Caco-2 (cell line): Measurements from ENCODE around the gene TPD52L1. TPM values are rescaled to one million over a fixed set of nuclear protein-coding genes. Genes with fewer than 3 reads are reported as not detected.

ENCODE experiments used
- BruUV-seq: library from RNA; stranded (reverse); fragments of 400-500 nt; replicated peaks from 2 replicates; lab custom pipeline; 2021; lab: Mats Ljungman, UMichigan
- CTCF ChIA-PET: fragments of 300-600 bp; sonication (Branson Sonifier 250); formaldehyde crosslinking; loops from one replicate; lab custom pipeline; 2022; ENCODE audit warnings: antibody characterized with exemption; lab: Charles Lee
- POLR2A ChIA-PET: fragments of 300-600 bp; sonication (Branson Sonifier 250); formaldehyde crosslinking; loops from one replicate; lab custom pipeline; 2022; ENCODE audit warnings: antibody characterized with exemption; lab: Charles Lee
- DNase-seq, 2 experiments: peaks; one replicate each; pipeline versions ENCODE4 v3.0.0 to v3.0.0-alpha.2; 2020 to 2022
- H3K27me3 ChIP-seq: replicated peaks from 2 replicates; pipeline ENCODE4 v1.6.0; 2011; ENCODE audit warnings: low read length; ENCODE audit not compliant: control insufficient read depth, insufficient read depth
- H3K36me3 ChIP-seq: 2 replicates; pipeline ENCODE4 v1.5.1; 2011; ENCODE audit warnings: low read length; ENCODE audit not compliant: control insufficient read depth, insufficient read depth
- H3K4me1 ChIP-seq: fragments of 250-450 bp; sonication (Bioruptor Pico); 2 replicates; pipeline ENCODE4 v1.5.1; 2020; ENCODE audit warnings: mild to moderate bottlenecking
- H3K4me3 ChIP-seq: 2 replicates; pipeline ENCODE4 v1.5.1; 2011; ENCODE audit warnings: low read depth, mild to moderate bottlenecking, control low read depth, low read length
- H3K9me3 ChIP-seq: fragments of 250-450 bp; sonication (Bioruptor Pico); 2 replicates; pipeline ENCODE4 v1.5.1; 2020; ENCODE audit warnings: mild to moderate bottlenecking, moderate library complexity
- H3K27ac Mint-ChIP-seq: one replicate; pipeline ENCODE4 v1.8.0; 2022; ENCODE audit warnings: mixed read lengths; ENCODE audit not compliant: unreplicated experiment
- H3K27me3 Mint-ChIP-seq: one replicate; pipeline ENCODE4 v1.8.0; 2022; ENCODE audit warnings: mixed read lengths; ENCODE audit not compliant: insufficient read depth, unreplicated experiment
- H3K36me3 Mint-ChIP-seq: one replicate; pipeline ENCODE4 v1.8.0; 2022; ENCODE audit warnings: mild to moderate bottlenecking, mixed read lengths; ENCODE audit not compliant: insufficient read depth, unreplicated experiment
- H3K4me1 Mint-ChIP-seq: one replicate; pipeline ENCODE4 v1.8.0; 2022; ENCODE audit warnings: low read depth, mixed read lengths; ENCODE audit not compliant: unreplicated experiment
- H3K4me3 Mint-ChIP-seq: one replicate; pipeline ENCODE4 v1.8.0; 2022; ENCODE audit warnings: mild to moderate bottlenecking, moderate library complexity, mixed read lengths; ENCODE audit not compliant: unreplicated experiment
- H3K9me3 Mint-ChIP-seq: one replicate; pipeline ENCODE4 v1.8.0; 2022; ENCODE audit warnings: mixed read lengths; ENCODE audit not compliant: unreplicated experiment
- intact Hi-C: fragments of 100-400 bp; cut with micrococcal nuclease; formaldehyde crosslinking; loops from one replicate; pipeline ENCODE4 v1.10.0; 2022; ENCODE audit not compliant: unreplicated experiment
- total RNA-seq: library from RNA; stranded (reverse); gene quantifications from 2 replicates; pipeline ENCODE4 v1.2.3, GENCODE V29; 2022
- TF ChIP-seq, protein P1 (sequence below), 2 experiments: fragments of 200-600 bp in 1 of 2; IDR thresholded peaks; 1 replicate in 1 of 2; 2 replicates in 1 of 2; pipeline versions ENCODE4 v1.5.1 to v1.8.0; 2011 to 2022; ENCODE audit warnings: antibody characterized with exemption in 1 of 2, control low read depth in 1 of 2, inconsistent platforms in 1 of 2, low read depth in 1 of 2, low read length in 1 of 2, mild to moderate bottlenecking in 1 of 2, moderate library complexity in 1 of 2; ENCODE audit not compliant: insufficient read depth in 1 of 2, severe bottlenecking in 1 of 2, unreplicated experiment in 1 of 2

Gene TPD52L1
- total RNA-seq, 1 experiment from 2014 or later, result 83.9 TPM

DNA sequence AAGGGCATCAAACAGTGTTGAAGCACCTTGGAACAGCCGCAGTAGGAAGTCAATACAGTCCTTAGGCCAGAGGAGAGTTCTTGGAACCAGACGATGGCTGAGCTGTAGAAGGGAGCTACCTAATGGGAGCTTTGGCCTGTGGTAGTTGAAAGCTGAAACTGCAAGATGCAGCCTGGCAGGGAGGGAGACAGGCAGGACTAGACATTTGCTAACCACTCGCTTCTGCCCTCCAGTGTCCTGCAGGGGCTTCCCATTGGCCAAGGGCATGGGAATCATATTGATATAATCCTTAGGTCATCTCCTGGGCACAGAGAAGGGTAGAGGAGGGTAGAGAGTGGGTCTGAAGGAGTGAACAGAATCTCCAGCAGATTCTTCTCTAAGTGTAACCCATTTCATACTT, 60.4 kb downstream of the TPD52L1 start:
- TF ChIP-seq, protein P1, sequence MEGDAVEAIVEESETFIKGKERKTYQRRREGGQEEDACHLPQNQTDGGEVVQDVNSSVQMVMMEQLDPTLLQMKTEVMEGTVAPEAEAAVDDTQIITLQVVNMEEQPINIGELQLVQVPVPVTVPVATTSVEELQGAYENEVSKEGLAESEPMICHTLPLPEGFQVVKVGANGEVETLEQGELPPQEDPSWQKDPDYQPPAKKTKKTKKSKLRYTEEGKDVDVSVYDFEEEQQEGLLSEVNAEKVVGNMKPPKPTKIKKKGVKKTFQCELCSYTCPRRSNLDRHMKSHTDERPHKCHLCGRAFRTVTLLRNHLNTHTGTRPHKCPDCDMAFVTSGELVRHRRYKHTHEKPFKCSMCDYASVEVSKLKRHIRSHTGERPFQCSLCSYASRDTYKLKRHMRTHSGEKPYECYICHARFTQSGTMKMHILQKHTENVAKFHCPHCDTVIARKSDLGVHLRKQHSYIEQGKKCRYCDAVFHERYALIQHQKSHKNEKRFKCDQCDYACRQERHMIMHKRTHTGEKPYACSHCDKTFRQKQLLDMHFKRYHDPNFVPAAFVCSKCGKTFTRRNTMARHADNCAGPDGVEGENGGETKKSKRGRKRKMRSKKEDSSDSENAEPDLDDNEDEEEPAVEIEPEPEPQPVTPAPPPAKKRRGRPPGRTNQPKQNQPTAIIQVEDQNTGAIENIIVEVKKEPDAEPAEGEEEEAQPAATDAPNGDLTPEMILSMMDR (IDR thresholded peaks at IDR 0.05; ENCODE audit: insufficient read depth in 1 of 2, low read depth in 1 of 2, low read length in 1 of 2, severe bottlenecking in 1 of 2, unreplicated experiment in 1 of 2), result no peak
- H3K9me3 Mint-ChIP-seq, result no peaks in the 10 kb centered on the region
- H3K9me3 ChIP-seq, result no peaks in the 10 kb centered on the region
- H3K36me3 ChIP-seq, result no peaks in the 10 kb centered on the region
- H3K4me1 Mint-ChIP-seq, result no peaks in the 10 kb centered on the region
- no peak overlapping the region for H3K4me3 ChIP-seq
- DNase-seq, result no peak
- H3K4me1 ChIP-seq, result peaks cover 4% of the 10 kb centered on the region; the same call in 1 of the 2 replicates
- no peaks in the 10 kb centered on the region for H3K27me3 Mint-ChIP-seq
- H3K36me3 Mint-ChIP-seq, result no peaks in the 10 kb centered on the region
- CTCF ChIA-PET, result interaction anchor here (0.8 kb wide), 1 partner anchor 60 kb away, joined by 5 read pairs; the partner anchor contains the start of gene TPD52L1
- H3K27ac Mint-ChIP-seq, result no peak overlapping the region
- H3K27me3 ChIP-seq, result no peaks in the 10 kb centered on the region
- POLR2A ChIA-PET, result no interaction called here
- no TSS peak for BruUV-seq
- intact Hi-C loops, result loop anchor here (1.0 kb wide), 1 partner anchor 22 kb away; no protein-coding TSS in a partner anchor
- no peak overlapping the region for H3K4me3 Mint-ChIP-seq

DNA sequence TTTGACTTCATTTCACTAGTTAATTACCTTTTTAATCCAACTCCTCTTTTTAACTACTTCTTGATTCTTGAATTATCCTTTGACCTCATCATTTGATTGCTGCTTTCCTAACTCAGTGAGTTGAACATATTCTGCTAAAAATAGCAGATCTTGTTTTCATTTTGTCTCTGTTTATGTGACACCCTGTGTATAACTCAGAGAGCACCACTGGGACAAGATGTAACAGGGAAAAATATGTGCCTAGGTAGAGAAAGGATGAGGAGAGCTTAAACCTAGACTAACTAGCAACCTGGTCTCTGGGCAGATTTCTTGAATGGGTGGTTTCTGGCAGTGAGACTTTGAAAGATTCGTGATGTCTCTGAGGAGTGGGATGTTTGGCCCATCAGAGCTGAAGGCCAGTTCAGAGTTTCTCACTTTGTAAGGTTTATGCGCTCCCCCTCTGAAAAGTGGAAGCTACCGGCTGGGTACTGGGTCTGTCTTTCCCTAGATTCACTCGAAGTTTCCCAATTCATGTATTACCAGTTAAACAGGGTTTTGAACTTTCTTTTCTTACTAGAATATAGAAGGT, 61.8 kb downstream of the TPD52L1 start:
- peaks cover 7% of the 10 kb centered on the region for H3K4me1 Mint-ChIP-seq
- no peaks in the 10 kb centered on the region for H3K36me3 Mint-ChIP-seq
- no peak overlapping the region for H3K4me3 Mint-ChIP-seq
- no peaks in the 10 kb centered on the region for H3K9me3 ChIP-seq
- H3K27ac Mint-ChIP-seq, result peak overlapping the region; percentile 25
- no peak for DNase-seq
- intact Hi-C loops, result no loop called here
- POLR2A ChIA-PET, result no interaction called here
- TF ChIP-seq, protein P1 (IDR thresholded peaks at IDR 0.05; ENCODE audit: insufficient read depth in 1 of 2, low read depth in 1 of 2, low read length in 1 of 2, severe bottlenecking in 1 of 2, unreplicated experiment in 1 of 2), result no peak
- no peaks in the 10 kb centered on the region for H3K9me3 Mint-ChIP-seq
- BruUV-seq, result no TSS peak
- no peak overlapping the region for H3K4me3 ChIP-seq
- peaks cover 4% of the 10 kb centered on the region; the same call in 1 of the 2 replicates for H3K4me1 ChIP-seq
- H3K36me3 ChIP-seq, result no peaks in the 10 kb centered on the region
- CTCF ChIA-PET, result no interaction called here
- H3K27me3 Mint-ChIP-seq, result no peaks in the 10 kb centered on the region
- no peaks in the 10 kb centered on the region for H3K27me3 ChIP-seq

DNA sequence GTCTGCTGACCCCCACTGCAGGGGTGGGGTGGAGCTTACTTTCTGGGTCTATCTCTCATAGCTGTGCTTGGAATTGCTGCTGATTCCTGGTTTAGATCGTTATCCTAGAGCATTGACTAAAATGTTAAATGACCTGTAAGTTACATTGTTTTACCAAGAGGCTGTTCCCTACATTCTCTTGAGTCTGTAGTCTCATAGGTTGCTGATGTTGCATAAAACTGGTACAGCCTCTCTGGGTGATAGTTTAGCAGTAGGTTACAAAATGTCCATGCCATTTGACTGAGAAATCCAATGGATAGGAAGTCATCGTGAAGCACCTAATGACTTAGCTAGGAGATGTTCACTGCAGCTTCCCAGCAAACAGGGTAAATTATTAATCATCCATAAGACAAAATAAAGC, 62.4 kb downstream of the TPD52L1 start:
- no peaks in the 10 kb centered on the region for H3K27me3 ChIP-seq
- Mint-ChIP-seq H3K4me3 (no peak overlapping the region), H3K9me3 (no peaks in the 10 kb centered on the region), H3K27ac (no peak overlapping the region), H3K36me3 (no peaks in the 10 kb centered on the region), H3K27me3 (no peaks in the 10 kb centered on the region), H3K4me1 (peaks cover 7% of the 10 kb centered on the region)
- no TSS peak for BruUV-seq
- H3K4me1 ChIP-seq, result peaks cover 4% of the 10 kb centered on the region
- no peaks in the 10 kb centered on the region for H3K36me3 ChIP-seq
- TF ChIP-seq, protein P1 (IDR thresholded peaks at IDR 0.05; ENCODE audit: insufficient read depth in 1 of 2, low read depth in 1 of 2, low read length in 1 of 2, severe bottlenecking in 1 of 2, unreplicated experiment in 1 of 2), result no peak
- CTCF ChIA-PET, result no interaction called here
- intact Hi-C loops, result no loop called here
- POLR2A ChIA-PET, result no interaction called here
- no peak overlapping the region for H3K4me3 ChIP-seq
- no peak for DNase-seq
- no peaks in the 10 kb centered on the region for H3K9me3 ChIP-seq
